Natural killer cell (primary cell): ENCODE results near the gene IGF1R. TPM values are rescaled to one million over a fixed set of nuclear protein-coding genes. Genes with fewer than 3 reads are reported as not detected.

Experiments used
- ATAC-seq, 3 donors: fragments of 150-1000 bp in 2 of 3; fragments of 200-7000 bp in 1 of 3; cut with Tn5 transposase; 1 replicate in 1 of 3; 2 replicates in 2 of 3; pipeline ENCODE4 v1.10.0; 2021; ENCODE audit warnings: mild to moderate bottlenecking in 2 of 3, moderate library complexity in 2 of 3
- DNase-seq, 2 donors: peaks; one replicate each; pipeline versions ENCODE4 v3.0.0 to v3.0.0-alpha.2; 2013 to 2021; ENCODE audit warnings: mixed read lengths in 1 of 2
- H3K27ac ChIP-seq: one replicate; pipeline ENCODE4 v1.5.1; 2013; ENCODE audit warnings: mild to moderate bottlenecking, low read length
- H3K27me3 ChIP-seq: one replicate; pipeline ENCODE4 v1.6.1; 2013; ENCODE audit warnings: low read length; ENCODE audit not compliant: control insufficient read depth, insufficient read depth
- H3K36me3 ChIP-seq: one replicate; pipeline ENCODE4 v1.6.1; 2013; ENCODE audit warnings: low read length; ENCODE audit not compliant: control insufficient read depth, insufficient read depth
- H3K4me1 ChIP-seq: one replicate; pipeline ENCODE4 v1.6.1; 2013; ENCODE audit warnings: low read length; ENCODE audit not compliant: control insufficient read depth, insufficient read depth
- H3K4me3 ChIP-seq: one replicate; pipeline ENCODE4 v1.5.1; 2013; ENCODE audit warnings: low read length
- H3K9me3 ChIP-seq: one replicate; pipeline ENCODE4 v1.6.1; 2013; ENCODE audit warnings: low read length; ENCODE audit not compliant: control insufficient read depth, insufficient read depth
- H3K27ac Mint-ChIP-seq, 2 donors: one replicate each; pipeline ENCODE4 v1.8.0; 2022; ENCODE audit warnings: mild to moderate bottlenecking in 2 of 2, mixed read lengths in 2 of 2, moderate library complexity in 1 of 2
- H3K27me3 Mint-ChIP-seq, 2 donors: one replicate each; pipeline ENCODE4 v1.8.0; 2022; ENCODE audit warnings: low read depth in 2 of 2, mixed read lengths in 2 of 2
- H3K36me3 Mint-ChIP-seq: one replicate; pipeline ENCODE4 v1.8.0; 2022; ENCODE audit warnings: mixed read lengths
- H3K4me1 Mint-ChIP-seq, 2 donors: one replicate each; pipeline ENCODE4 v1.8.0; 2022; ENCODE audit warnings: mixed read lengths in 2 of 2
- H3K4me3 Mint-ChIP-seq: one replicate; pipeline ENCODE4 v1.8.0; 2022; ENCODE audit warnings: mild to moderate bottlenecking, moderate library complexity, mixed read lengths
- H3K9me3 Mint-ChIP-seq, 2 donors: one replicate each; pipeline ENCODE4 v1.8.0; 2022; ENCODE audit warnings: mixed read lengths in 2 of 2
- CTCF ChIP-seq: fragments of 200-600 bp; IDR thresholded peaks from one replicate; pipeline ENCODE4 v1.8.0; 2022; ENCODE audit warnings: antibody characterized with exemption
- WGBS: methylation state at CpG from one replicate; pipeline ENCODE4 v1.1.7; 2013; ENCODE audit warnings: missing lambda C conversion rate; ENCODE audit not compliant: insufficient coverage; 5-methylcytosine and 5-hydroxymethylcytosine counted together
- intact Hi-C: fragments of 100-400 bp; cut with micrococcal nuclease; formaldehyde crosslinking; loops from one replicate; pipeline ENCODE4 v1.14.2; 2022
- total RNA-seq, 4 donors: library from RNA; stranded (reverse); fragments of 120-200 nt in 1 of 4; gene quantifications; one replicate each; pipeline versions ENCODE4 v1.2.3 to v1.2.4, GENCODE V29; 2013 to 2022

IGF1R gene
- total RNA-seq, 3 donors from 2014 or later (not counting 1 experiment from before 2014, with no cell fraction given), result 47.3 to 50.7 (median 49.0) TPM

DNA sequence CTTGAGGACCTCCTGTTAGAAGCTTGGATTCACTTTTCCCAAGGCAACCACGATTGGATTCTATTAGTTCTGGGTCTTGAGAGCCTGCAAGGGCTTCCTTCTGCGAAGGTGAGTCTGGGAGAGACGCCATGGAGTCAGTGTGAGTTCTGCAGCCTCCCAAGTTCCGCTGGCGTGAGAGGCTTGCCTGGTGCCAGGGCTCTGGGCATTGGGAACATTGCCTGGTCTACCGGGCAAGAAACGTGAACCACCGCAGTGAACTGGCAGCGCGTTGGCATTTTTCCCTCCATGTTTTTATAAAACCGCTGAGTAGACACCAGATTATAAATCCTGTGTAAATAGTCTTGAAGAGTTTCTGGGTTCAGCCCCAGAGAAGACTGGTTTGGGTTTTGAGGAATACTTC lies 160.9 kb downstream of the IGF1R start:
- H3K4me3 Mint-ChIP-seq, result no peak overlapping the region
- no peaks in the 10 kb centered on the region for H3K4me1 ChIP-seq
- H3K9me3 Mint-ChIP-seq, result no peaks in the 10 kb centered on the region
- H3K36me3 ChIP-seq, result no peaks in the 10 kb centered on the region
- H3K27me3 ChIP-seq, result no peaks in the 10 kb centered on the region
- H3K36me3 Mint-ChIP-seq, result no peaks in the 10 kb centered on the region
- H3K27ac ChIP-seq, result no peak overlapping the region
- H3K4me1 Mint-ChIP-seq, result peaks cover 14% of the 10 kb centered on the region in 2 donors
- no peaks in the 10 kb centered on the region for H3K27me3 Mint-ChIP-seq
- no peaks in the 10 kb centered on the region for H3K9me3 ChIP-seq
- H3K27ac Mint-ChIP-seq, result no peak overlapping the region
- H3K4me3 ChIP-seq, result no peak overlapping the region
- 94% methylated on average over 11 of the region's 11 CpGs for WGBS
- DNase-seq, result no peak
- no peak for TF ChIP-seq CTCF
- intact Hi-C loops, result no loop called here
- ATAC-seq, result no peak

GRCh38 chr15:98812716-98813446 lies 164.5 kb downstream of the IGF1R start:
- Mint-ChIP-seq H3K4me3 (no peak overlapping the region), H3K4me1 (peaks cover 8 to 28% of the 10 kb centered on the region in 2 donors), H3K9me3 (no peaks in the 10 kb centered on the region), H3K36me3 (no peaks in the 10 kb centered on the region), H3K27me3 (no peaks in the 10 kb centered on the region), H3K27ac (no peak overlapping the region)
- Histone ChIP-seq H3K27me3 (no peaks in the 10 kb centered on the region), H3K9me3 (no peaks in the 10 kb centered on the region), H3K4me3 (no peak overlapping the region), H3K36me3 (no peaks in the 10 kb centered on the region), H3K27ac (no peak overlapping the region), H3K4me1 (no peaks in the 10 kb centered on the region)
- no peak for TF ChIP-seq CTCF
- no peak for DNase-seq
- WGBS, result 88% methylated on average over 8 of the region's 8 CpGs
- intact Hi-C loops, result no loop called here
- no peak for ATAC-seq

DNA sequence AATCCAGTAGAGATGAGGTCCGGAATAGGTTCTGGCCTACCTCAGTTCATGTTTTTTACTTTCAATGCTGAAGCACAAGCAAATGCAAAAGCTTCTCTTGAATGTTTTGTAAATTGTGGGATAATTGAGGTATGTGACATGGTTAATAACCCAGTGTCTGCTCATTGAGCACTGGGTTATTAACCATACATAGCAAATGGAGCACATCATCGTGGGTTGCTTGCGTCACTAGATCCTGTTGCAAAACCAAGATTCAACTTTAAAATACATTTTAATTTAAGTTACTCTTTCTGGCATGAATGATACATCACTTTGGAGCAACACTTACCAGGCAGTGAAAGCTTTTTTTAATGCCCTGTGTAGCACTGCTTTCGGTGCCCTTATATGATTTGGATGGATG lies 165.6 kb downstream of the IGF1R start:
- H3K4me1 Mint-ChIP-seq, result peaks cover 9 to 38% of the 10 kb centered on the region in 2 donors
- no peaks in the 10 kb centered on the region for H3K36me3 ChIP-seq
- no peaks in the 10 kb centered on the region for H3K36me3 Mint-ChIP-seq
- no peak for DNase-seq
- no peaks in the 10 kb centered on the region for H3K9me3 ChIP-seq
- no peaks in the 10 kb centered on the region for H3K9me3 Mint-ChIP-seq
- no peak overlapping the region for H3K4me3 Mint-ChIP-seq
- no peak for TF ChIP-seq CTCF
- H3K27me3 ChIP-seq, result no peaks in the 10 kb centered on the region
- 97% methylated on average over 4 of the region's 4 CpGs for WGBS
- H3K4me3 ChIP-seq, result no peak overlapping the region
- no peak for ATAC-seq
- no peaks in the 10 kb centered on the region for H3K27me3 Mint-ChIP-seq
- intact Hi-C loops, result no loop called here
- H3K27ac Mint-ChIP-seq, result no peak overlapping the region
- H3K4me1 ChIP-seq, result no peaks in the 10 kb centered on the region
- H3K27ac ChIP-seq, result no peak overlapping the region

DNA sequence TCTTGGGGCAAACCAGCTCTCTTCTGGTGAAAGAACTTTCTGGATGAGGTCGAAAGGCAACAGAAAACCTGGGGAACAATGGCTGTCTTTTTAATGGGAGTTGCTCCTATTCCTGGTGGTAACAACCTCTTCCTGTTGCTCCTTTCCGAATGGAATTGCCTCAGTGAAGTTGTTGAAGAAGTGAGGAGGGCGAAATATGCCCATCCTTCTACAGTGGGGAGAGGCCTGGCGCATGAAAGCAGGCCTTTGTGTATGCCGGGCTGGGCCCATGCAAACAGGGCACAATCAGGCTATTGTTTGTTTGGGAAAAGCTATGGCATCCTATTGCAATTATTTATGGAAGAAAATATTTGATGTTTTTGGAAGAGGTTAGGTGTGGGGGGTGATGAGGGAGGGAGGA lies 166.9 kb downstream of the IGF1R start:
- no peak overlapping the region for H3K4me3 Mint-ChIP-seq
- no peaks in the 10 kb centered on the region for H3K27me3 Mint-ChIP-seq
- no peaks in the 10 kb centered on the region for H3K27me3 ChIP-seq
- no peaks in the 10 kb centered on the region for H3K36me3 ChIP-seq
- H3K27ac Mint-ChIP-seq, result no peak overlapping the region
- DNase-seq (no peak), ATAC-seq (no peak)
- 91% methylated on average over 5 of the region's 5 CpGs for WGBS
- no peaks in the 10 kb centered on the region for H3K9me3 ChIP-seq
- H3K36me3 Mint-ChIP-seq, result no peaks in the 10 kb centered on the region
- H3K9me3 Mint-ChIP-seq, result no peaks in the 10 kb centered on the region
- intact Hi-C loops, result no loop called here
- no peaks in the 10 kb centered on the region for H3K4me1 ChIP-seq
- no peak overlapping the region for H3K27ac ChIP-seq
- TF ChIP-seq CTCF, result no peak
- peaks cover 4 to 35% of the 10 kb centered on the region in 2 donors for H3K4me1 Mint-ChIP-seq
- H3K4me3 ChIP-seq, result no peak overlapping the region
